Suprapubic skin (tissue), 4 donors: ENCODE results near the gene SNX13. TPM values are rescaled to one million over a fixed set of nuclear protein-coding genes. Genes with fewer than 3 reads are reported as not detected.

Experiments
- DNase-seq, 2 donors: peaks; one replicate each; pipeline ENCODE4 v3.0.0-alpha.2; 2019; ENCODE audit warnings: low spot score in 2 of 2
- H3K27ac ChIP-seq: fragments of 200-600 bp; sonication (generic); one replicate; pipeline ENCODE4 v1.5.1; 2019
- H3K27me3 ChIP-seq: fragments of 200-600 bp; sonication (generic); one replicate; pipeline ENCODE4 v1.5.1; 2019
- H3K36me3 ChIP-seq: fragments of 200-600 bp; sonication (generic); one replicate; pipeline ENCODE4 v1.5.1; 2019
- H3K4me1 ChIP-seq: fragments of 200-600 bp; sonication (generic); one replicate; pipeline ENCODE4 v1.5.1; 2019
- H3K4me3 ChIP-seq: fragments of 200-600 bp; sonication (generic); one replicate; pipeline ENCODE4 v1.5.1; 2019; ENCODE audit warnings: mild to moderate bottlenecking
- H3K9me3 ChIP-seq: fragments of 200-600 bp; sonication (generic); one replicate; pipeline ENCODE4 v1.5.1; 2019
- CTCF ChIP-seq, 2 donors: fragments of 200-600 bp in 1 of 2; fragments of 450-650 bp in 1 of 2; sonication (generic) in 1 of 2; IDR thresholded peaks; one replicate each; pipeline ENCODE4 v1.5.1; 2016 to 2019; ENCODE audit warnings: antibody characterized with exemption in 2 of 2, mild to moderate bottlenecking in 1 of 2, moderate library complexity in 1 of 2
- EP300 ChIP-seq: sonication (generic); formaldehyde crosslinking; IDR thresholded peaks from one replicate; pipeline ENCODE4 v1.6.1; 2017; ENCODE audit warnings: antibody characterized with exemption
- POLR2A ChIP-seq, 2 donors: fragments of 450-650 bp; IDR thresholded peaks; one replicate each; pipeline ENCODE4 v1.6.1; 2017; ENCODE audit warnings: antibody characterized with exemption in 2 of 2, mild to moderate bottlenecking in 2 of 2, moderate library complexity in 2 of 2
- POLR2AphosphoS5 ChIP-seq, 3 donors: sonication (generic); formaldehyde crosslinking; IDR thresholded peaks; one replicate each; pipeline ENCODE4 v1.6.1; 2017; ENCODE audit warnings: antibody characterized with exemption in 3 of 3
- WGBS: methylation state at CpG from one replicate; pipeline ENCODE4 v1.1.5; 2018; 5-methylcytosine and 5-hydroxymethylcytosine counted together
- total RNA-seq, 4 donors: library from RNA; depleted of rRNA; stranded (reverse); fragments of >200 nt; gene quantifications; one replicate each; pipeline ENCODE4 v1.1.0, GENCODE V29; 2016

The SNX13 gene
- total RNA-seq, 4 donors from 2014 or later = 32.7 to 69.9 (median 59.7) TPM

GRCh38 chr7:17830206-17830605 lies 110.1 kb downstream of the SNX13 start:
- peaks cover 11% of the 10 kb centered on the region for H3K36me3 ChIP-seq
- no peaks in the 10 kb centered on the region for H3K4me1 ChIP-seq
- no peak overlapping the region for H3K27ac ChIP-seq
- H3K27me3 ChIP-seq = no peaks in the 10 kb centered on the region
- H3K4me3 ChIP-seq = no peak overlapping the region
- no peak for DNase-seq
- TF ChIP-seq EP300 (no peak), POLR2A (IDR thresholded peaks at IDR 0.05) (no peak), CTCF (IDR thresholded peaks at IDR 0.05) (no peak), POLR2AphosphoS5 (IDR thresholded peaks at IDR 0.05) (no peak)
- WGBS = 69% methylated on average over 1 of the region's 1 CpG
- no peaks in the 10 kb centered on the region for H3K9me3 ChIP-seq

- H3K36me3 ChIP-seq = peaks cover 17% of the 10 kb centered on the region
- no peaks in the 10 kb centered on the region for H3K27me3 ChIP-seq
- no peak overlapping the region for H3K27ac ChIP-seq
- 85% methylated on average over 3 of the region's 3 CpGs for WGBS
- DNase-seq = no peak
- no peaks in the 10 kb centered on the region for H3K4me1 ChIP-seq
- TF ChIP-seq CTCF (IDR thresholded peaks at IDR 0.05) = no peak
- TF ChIP-seq POLR2AphosphoS5 (IDR thresholded peaks at IDR 0.05) = no peak
- no peak for TF ChIP-seq POLR2A (IDR thresholded peaks at IDR 0.05)
- TF ChIP-seq EP300 = no peak
- no peak overlapping the region for H3K4me3 ChIP-seq
- H3K9me3 ChIP-seq = no peaks in the 10 kb centered on the region
Measured at GRCh38 chr7:17829001-17829400, 111.3 kb downstream of the SNX13 start.

DNA sequence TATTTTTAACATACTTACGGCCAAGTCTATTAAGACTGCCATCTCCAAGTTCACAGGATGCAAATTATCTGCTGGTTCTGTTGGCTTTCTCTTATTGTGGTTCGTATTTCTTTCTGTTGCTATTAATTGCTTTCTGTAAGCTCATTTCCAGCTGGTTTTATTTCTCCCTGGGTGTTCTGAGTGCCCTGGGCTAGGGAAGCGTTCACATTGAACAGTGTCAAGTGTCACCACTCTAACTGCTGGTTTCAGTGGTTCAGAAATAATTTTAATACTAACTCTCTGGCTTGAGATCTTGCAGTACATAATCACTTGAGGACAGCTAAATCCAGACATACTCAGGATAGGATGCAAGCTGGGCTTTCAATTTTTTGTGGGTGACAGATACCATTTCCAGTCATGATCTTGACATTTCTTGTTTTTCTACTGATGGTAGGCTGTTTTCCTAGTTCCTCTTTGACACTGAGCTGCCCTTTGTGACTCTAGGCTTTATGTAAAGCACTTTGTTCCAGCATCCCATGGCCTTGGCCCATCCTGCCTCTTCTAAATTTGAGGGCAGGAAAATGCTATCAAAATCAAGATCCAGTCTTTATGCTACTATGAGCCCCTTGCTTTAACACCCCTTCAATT lies 117.6 kb downstream of the SNX13 start:
- Histone ChIP-seq H3K9me3 (no peaks in the 10 kb centered on the region), H3K4me3 (no peak overlapping the region), H3K4me1 (no peaks in the 10 kb centered on the region), H3K27ac (no peak overlapping the region), H3K27me3 (no peaks in the 10 kb centered on the region), H3K36me3 (peaks cover 16% of the 10 kb centered on the region)
- WGBS = 84% methylated on average over 3 of the region's 3 CpGs
- no peak for DNase-seq
- TF ChIP-seq CTCF (IDR thresholded peaks at IDR 0.05) (no peak), POLR2AphosphoS5 (IDR thresholded peaks at IDR 0.05) (no peak), POLR2A (IDR thresholded peaks at IDR 0.05) (no peak), EP300 (no peak)

DNA sequence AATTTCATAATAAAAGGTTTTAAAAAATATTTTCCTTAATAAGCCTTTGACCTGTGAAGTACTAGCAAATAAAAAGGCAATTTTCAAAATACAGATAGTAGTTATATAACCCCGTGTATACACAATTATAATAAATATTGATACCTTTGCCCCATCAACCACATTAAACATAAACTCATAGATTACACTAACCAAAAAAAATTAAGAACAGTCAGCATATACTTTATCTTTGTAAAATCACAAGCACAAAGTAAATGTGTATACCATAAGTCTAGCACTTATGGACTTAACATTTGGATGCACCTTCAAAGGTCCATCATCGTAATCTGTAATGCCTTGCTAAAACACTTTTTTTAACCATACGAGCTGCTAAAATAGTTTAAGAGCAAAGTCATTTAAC lies 123.4 kb downstream of the SNX13 start:
- WGBS = 86% methylated on average over 3 of the region's 3 CpGs
- Histone ChIP-seq H3K4me3 (no peak overlapping the region), H3K4me1 (no peaks in the 10 kb centered on the region), H3K9me3 (peaks cover 10% of the 10 kb centered on the region), H3K27me3 (no peaks in the 10 kb centered on the region), H3K27ac (no peak overlapping the region), H3K36me3 (peaks cover 44% of the 10 kb centered on the region)
- TF ChIP-seq EP300 (no peak), POLR2AphosphoS5 (IDR thresholded peaks at IDR 0.05) (no peak), CTCF (IDR thresholded peaks at IDR 0.05) (no peak), POLR2A (IDR thresholded peaks at IDR 0.05) (no peak)
- no peak for DNase-seq

DNA sequence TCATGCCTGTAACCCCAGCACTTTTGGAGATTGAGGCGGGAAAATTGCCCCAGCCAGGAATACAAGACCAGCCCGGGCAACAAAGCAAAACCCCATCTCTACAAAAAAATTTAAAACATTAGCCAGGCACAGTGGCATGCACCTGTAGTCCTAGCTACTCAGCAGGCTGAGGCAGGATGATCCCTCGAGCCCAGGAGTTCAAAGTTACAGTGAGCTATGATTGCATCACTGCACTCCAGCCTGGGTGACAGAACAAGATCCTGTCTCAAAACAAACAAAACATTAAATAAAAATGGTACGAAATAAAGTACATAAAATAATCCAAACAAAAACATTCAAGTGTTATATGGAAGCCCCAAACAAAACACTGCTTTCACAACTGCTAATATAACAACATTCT lies 125.0 kb downstream of the SNX13 start:
- TF ChIP-seq POLR2AphosphoS5 (IDR thresholded peaks at IDR 0.05) (no peak), CTCF (IDR thresholded peaks at IDR 0.05) (no peak), EP300 (no peak)
- 75% methylated on average over 4 of the region's 4 CpGs for WGBS
- H3K9me3 ChIP-seq = peaks cover 10% of the 10 kb centered on the region
- no peak for DNase-seq
- peaks cover 39% of the 10 kb centered on the region for H3K36me3 ChIP-seq
- no peak overlapping the region for H3K4me3 ChIP-seq
- no peaks in the 10 kb centered on the region for H3K27me3 ChIP-seq
- H3K27ac ChIP-seq = no peak overlapping the region
- H3K4me1 ChIP-seq = no peaks in the 10 kb centered on the region
